Measurements from ENCODE around the gene SNCA. TPM values are rescaled to one million over a fixed set of nuclear protein-coding genes. Genes with fewer than 3 reads are reported as not detected.

SNCA gene
- polyA plus RNA-seq, 2 of the 4 experiments (the other 2 are of a cell fraction), result 0.13 to 0.37 TPM

DNA sequence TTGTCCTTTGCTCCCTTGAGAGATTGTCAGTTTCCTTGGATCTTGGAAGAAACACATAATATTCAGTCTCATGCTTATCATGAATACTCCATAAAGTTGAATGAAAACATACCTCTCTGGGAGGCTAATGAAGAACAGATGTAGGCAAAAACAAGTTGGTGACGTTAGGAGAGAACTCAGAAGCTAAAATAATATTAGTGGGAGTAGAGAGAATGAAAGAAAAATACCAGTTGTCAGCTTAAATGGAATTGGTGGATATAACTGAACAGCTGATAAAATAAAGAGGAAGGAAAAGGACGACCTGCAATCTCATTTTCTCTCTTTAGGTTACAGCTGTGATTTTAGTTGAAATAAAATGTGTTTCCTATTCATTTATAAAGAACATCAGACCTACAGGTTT, 124.8 kb downstream of the SNCA start (continued):
- TF ChIP-seq, protein P1, sequence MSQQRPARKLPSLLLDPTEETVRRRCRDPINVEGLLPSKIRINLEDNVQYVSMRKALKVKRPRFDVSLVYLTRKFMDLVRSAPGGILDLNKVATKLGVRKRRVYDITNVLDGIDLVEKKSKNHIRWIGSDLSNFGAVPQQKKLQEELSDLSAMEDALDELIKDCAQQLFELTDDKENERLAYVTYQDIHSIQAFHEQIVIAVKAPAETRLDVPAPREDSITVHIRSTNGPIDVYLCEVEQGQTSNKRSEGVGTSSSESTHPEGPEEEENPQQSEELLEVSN (IDR thresholded peaks at IDR 0.05; ENCODE audit: borderline replicate concordance, low read depth), result no peak
- no peak for TF ChIP-seq MAZ (IDR thresholded peaks at IDR 0.05; ENCODE audit: borderline replicate concordance, low read depth, low read length)

DNA sequence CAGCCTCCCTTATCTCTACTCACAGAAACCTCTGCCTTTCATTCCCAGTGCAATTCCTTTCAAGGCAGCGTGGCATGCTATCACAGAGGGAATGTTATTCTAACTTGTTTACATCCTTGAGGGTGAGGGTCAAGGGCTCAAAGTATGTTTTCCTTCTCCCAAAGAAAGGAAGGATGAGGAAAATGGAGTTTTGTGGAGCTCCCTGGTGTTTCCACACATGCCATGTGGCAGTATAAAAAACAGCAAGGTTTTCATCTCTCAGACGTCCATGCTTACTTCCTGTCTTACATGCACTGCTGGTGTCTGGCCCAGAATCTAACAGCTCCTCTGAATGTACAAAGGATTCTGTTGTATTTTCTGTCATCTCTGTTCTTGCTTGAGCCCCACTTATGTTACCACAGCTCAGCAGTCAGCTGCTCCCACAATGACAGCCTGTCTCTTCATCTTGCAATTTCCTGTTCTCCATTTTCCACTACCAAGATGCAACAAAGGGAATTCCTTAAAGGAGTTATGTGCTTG, 128.0 kb downstream of the SNCA start:
- no peak for TF ChIP-seq CHD4 (IDR thresholded peaks at IDR 0.05; ENCODE audit: borderline replicate concordance)
- no peak for TF ChIP-seq RAD21 (conservative IDR thresholded peaks at IDR 0.05 in 1 of 2, IDR thresholded peaks at IDR 0.05 in 1 of 2)
- TF ChIP-seq, protein P2, sequence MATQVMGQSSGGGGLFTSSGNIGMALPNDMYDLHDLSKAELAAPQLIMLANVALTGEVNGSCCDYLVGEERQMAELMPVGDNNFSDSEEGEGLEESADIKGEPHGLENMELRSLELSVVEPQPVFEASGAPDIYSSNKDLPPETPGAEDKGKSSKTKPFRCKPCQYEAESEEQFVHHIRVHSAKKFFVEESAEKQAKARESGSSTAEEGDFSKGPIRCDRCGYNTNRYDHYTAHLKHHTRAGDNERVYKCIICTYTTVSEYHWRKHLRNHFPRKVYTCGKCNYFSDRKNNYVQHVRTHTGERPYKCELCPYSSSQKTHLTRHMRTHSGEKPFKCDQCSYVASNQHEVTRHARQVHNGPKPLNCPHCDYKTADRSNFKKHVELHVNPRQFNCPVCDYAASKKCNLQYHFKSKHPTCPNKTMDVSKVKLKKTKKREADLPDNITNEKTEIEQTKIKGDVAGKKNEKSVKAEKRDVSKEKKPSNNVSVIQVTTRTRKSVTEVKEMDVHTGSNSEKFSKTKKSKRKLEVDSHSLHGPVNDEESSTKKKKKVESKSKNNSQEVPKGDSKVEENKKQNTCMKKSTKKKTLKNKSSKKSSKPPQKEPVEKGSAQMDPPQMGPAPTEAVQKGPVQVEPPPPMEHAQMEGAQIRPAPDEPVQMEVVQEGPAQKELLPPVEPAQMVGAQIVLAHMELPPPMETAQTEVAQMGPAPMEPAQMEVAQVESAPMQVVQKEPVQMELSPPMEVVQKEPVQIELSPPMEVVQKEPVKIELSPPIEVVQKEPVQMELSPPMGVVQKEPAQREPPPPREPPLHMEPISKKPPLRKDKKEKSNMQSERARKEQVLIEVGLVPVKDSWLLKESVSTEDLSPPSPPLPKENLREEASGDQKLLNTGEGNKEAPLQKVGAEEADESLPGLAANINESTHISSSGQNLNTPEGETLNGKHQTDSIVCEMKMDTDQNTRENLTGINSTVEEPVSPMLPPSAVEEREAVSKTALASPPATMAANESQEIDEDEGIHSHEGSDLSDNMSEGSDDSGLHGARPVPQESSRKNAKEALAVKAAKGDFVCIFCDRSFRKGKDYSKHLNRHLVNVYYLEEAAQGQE (IDR thresholded peaks at IDR 0.05), result no peak
- TF ChIP-seq, protein P1 (IDR thresholded peaks at IDR 0.05; ENCODE audit: borderline replicate concordance, low read depth), result no peak
- TF ChIP-seq POLR2AphosphoS2 (conservative IDR thresholded peaks at IDR 0.05; ENCODE audit: low read length), result no peak
- TF ChIP-seq, protein P3, sequence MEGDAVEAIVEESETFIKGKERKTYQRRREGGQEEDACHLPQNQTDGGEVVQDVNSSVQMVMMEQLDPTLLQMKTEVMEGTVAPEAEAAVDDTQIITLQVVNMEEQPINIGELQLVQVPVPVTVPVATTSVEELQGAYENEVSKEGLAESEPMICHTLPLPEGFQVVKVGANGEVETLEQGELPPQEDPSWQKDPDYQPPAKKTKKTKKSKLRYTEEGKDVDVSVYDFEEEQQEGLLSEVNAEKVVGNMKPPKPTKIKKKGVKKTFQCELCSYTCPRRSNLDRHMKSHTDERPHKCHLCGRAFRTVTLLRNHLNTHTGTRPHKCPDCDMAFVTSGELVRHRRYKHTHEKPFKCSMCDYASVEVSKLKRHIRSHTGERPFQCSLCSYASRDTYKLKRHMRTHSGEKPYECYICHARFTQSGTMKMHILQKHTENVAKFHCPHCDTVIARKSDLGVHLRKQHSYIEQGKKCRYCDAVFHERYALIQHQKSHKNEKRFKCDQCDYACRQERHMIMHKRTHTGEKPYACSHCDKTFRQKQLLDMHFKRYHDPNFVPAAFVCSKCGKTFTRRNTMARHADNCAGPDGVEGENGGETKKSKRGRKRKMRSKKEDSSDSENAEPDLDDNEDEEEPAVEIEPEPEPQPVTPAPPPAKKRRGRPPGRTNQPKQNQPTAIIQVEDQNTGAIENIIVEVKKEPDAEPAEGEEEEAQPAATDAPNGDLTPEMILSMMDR (IDR thresholded peaks at IDR 0.05), result no peak
- no peak for TF ChIP-seq SMC3 (IDR thresholded peaks at IDR 0.05)
- no peak for TF ChIP-seq TP53 (CRISPR knock-in tag; IDR thresholded peaks at IDR 0.05)

DNA sequence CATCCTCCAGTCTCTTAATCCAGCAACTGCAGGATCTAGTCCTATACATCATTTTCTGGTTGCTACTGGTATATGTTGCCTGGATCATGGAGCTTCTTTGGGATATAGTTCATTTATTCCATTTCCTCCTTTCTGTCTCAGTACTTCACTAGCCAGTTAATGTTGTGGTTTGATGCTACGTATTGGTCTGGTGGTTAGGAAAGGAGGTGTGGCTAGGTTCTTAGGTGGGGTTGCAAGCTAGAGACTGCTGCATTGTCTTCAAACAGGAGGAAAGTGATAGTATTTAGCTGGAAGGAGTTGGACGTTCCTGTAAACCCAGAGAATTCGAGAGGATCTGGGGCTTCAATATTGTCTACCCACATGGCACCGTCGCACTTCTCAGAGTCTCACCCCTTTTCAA, 129.5 kb downstream of the SNCA start:
- Histone ChIP-seq H3K4me3 (no peak overlapping the region), H3K4me1 (no peaks in the 10 kb centered on the region), H3K4me2 (no peak overlapping the region), H3K9me3 (no peaks in the 10 kb centered on the region), H3K27ac (no peak overlapping the region)
- ChIA-PET POLR2A (no interaction called here), CTCF (no interaction called here)
- ATAC-seq (no peak), FAIRE-seq (no peak), DNase-seq (ENCODE audit: low read depth in 1 of 2, low spot score in 1 of 2) (no peak)
- no peak for TF ChIP-seq FOXS1 (CRISPR knock-in tag; IDR thresholded peaks at IDR 0.05)
- TF ChIP-seq CEBPB (IDR thresholded peaks at IDR 0.05), result no peak
- no peak for TF ChIP-seq HOXB5 (CRISPR knock-in tag; IDR thresholded peaks at IDR 0.05)
- no peak for TF ChIP-seq MAFK (IDR thresholded peaks at IDR 0.05; ENCODE audit: partially characterized antibody)
- TF ChIP-seq EHF (CRISPR knock-in tag; IDR thresholded peaks at IDR 0.05), result no peak
- TF ChIP-seq ZC3H11A (IDR thresholded peaks at IDR 0.05), result no peak
- no peak for TF ChIP-seq HDAC2 (IDR thresholded peaks at IDR 0.05)
- WGBS (ENCODE audit: missing lambda C conversion rate), result 48% methylated on average over 5 of the region's 5 CpGs

More for the DNA sequence above, 128.0 kb downstream of the SNCA start:
- Histone ChIP-seq H3K4me2 (no peak overlapping the region), H3K4me3 (no peak overlapping the region), H3K9me3 (no peaks in the 10 kb centered on the region), H3K4me1 (no peaks in the 10 kb centered on the region), H3K27ac (no peak overlapping the region)
- FAIRE-seq (no peak), DNase-seq (ENCODE audit: low read depth in 1 of 2, low spot score in 1 of 2) (no peak), ATAC-seq (no peak)
- ChIA-PET POLR2A (no interaction called here), CTCF (no interaction called here)
- WGBS (ENCODE audit: missing lambda C conversion rate), result 26% methylated on average over 2 of the region's 2 CpGs
